ENCODE data around the gene KCTD21. TPM values are rescaled to one million over a fixed set of nuclear protein-coding genes. Genes with fewer than 3 reads are reported as not detected.

KCTD21 gene
- total and polyA plus RNA-seq, 2 of the 4 experiments (the other 2 are of a cell fraction): 12.2 to 12.5 TPM

DNA sequence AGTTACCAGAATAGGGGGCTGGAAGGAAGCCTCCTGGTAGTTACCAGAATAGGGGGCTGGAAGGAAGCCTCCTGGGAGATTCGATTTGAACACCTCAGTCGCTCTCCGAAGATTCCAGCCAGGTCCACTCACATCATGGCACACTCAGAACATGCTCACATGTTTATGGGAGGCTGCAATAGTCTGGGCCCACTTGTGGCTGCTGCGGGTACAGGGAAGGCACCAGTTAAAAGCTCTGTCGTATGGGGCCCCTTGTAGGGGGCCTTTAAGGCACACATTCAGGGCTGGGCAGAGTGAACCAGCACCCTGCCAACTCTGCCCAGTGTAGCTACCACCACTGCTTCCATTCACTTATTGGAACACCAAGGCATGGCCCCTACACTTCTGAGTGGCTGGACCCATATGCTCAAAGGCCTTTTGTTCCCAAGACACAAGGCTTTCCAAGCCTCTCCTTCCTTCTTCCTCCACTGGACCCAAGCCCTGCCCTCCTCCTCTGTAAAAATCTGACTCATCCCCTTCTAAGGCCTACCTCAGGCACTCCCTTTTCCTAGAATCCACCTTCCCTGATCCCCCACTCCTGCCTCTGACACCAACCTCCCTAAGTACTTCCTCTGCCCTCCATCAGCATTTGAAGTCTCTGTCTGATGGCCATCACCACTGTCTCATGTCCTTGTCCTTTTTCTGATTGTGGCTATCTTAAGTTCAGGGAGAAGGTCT lies 28.3 kb upstream of the KCTD21 start:
- peaks cover 17% of the 10 kb centered on the region for H4K20me1 ChIP-seq (ENCODE audit: insufficient read depth, low read length)
- no CpG with 5 or more reads among the region's 5 CpGs for WGBS, 2 experiments (ENCODE audit: extremely low coverage in 2 of 2, insufficient read length in 1 of 2)
- BruUV-seq (replicated peaks): no TSS peak
- H3K18ac ChIP-seq (ENCODE audit: low read depth, low read length): no peak overlapping the region
- peaks cover 5 to 28% of the 10 kb centered on the region in 2 experiments; a peak in 2 of 4 replicates for H3K79me1 ChIP-seq (ENCODE audit: low read depth in 1 of 2, low read length in 2 of 2)
- no peak overlapping the region for H3K4me3 ChIP-seq (ENCODE audit: insufficient read depth, low read depth, low read length)
- H2BK20ac ChIP-seq (ENCODE audit: low read depth, low read length): no peak overlapping the region
- in situ Hi-C loops (cut with MboI; ENCODE audit: low sequenced_read_pairs) (no loop called here), dilution Hi-C loops (cut with HindIII; ENCODE audit: low sequenced_read_pairs, unreplicated experiment) (no loop called here), intact Hi-C loops (cut with micrococcal nuclease) (no loop called here)
- H2BK15ac ChIP-seq (ENCODE audit: low read depth, low read length): no peak overlapping the region
- no peak overlapping the region for H4K8ac ChIP-seq (ENCODE audit: low read depth in 2 of 2, low read length in 2 of 2)
- no peak overlapping the region for H2BK5ac ChIP-seq (ENCODE audit: low read depth, low read length, poor library complexity, severe bottlenecking)
- H2AK9ac ChIP-seq (replicated peaks; ENCODE audit: low read depth, low read length, poor library complexity): peak overlapping the region; percentile 10
- peaks cover 23% of the 10 kb centered on the region for H3K9me1 ChIP-seq (ENCODE audit: insufficient read depth, low read length)
- ChIA-PET CTCF (interaction anchor here (0.8 kb wide), 1 partner anchor 348 kb away, joined by 4 read pairs; no protein-coding TSS in a partner anchor), POLR2A (ENCODE audit: unreplicated experiment) (no interaction called here)
- H4K5ac ChIP-seq (ENCODE audit: low read depth, low read length): no peak overlapping the region
- no peak overlapping the region for H2AK5ac ChIP-seq (ENCODE audit: low read depth, low read length)
- no peak overlapping the region for H3K27ac ChIP-seq (ENCODE audit: insufficient read depth, low read length)
- H3K27me3 ChIP-seq (ENCODE audit: control insufficient read depth, insufficient read depth, low read length): no peaks in the 10 kb centered on the region
- H3K9me3 ChIP-seq (ENCODE audit: control insufficient read depth, insufficient read depth, low read length): no peaks in the 10 kb centered on the region
- TF ChIP-seq FOS (IDR thresholded peaks at IDR 0.05; ENCODE audit: low read depth, low read length): no peak
- no peak for TF ChIP-seq RAD21 (IDR thresholded peaks at IDR 0.05; ENCODE audit: low read length)
- no peak for TF ChIP-seq CEBPB (IDR thresholded peaks at IDR 0.05; ENCODE audit: low read depth, low read length)
- no peak for TF ChIP-seq RCOR1 (IDR thresholded peaks at IDR 0.05; ENCODE audit: insufficient replicate concordance, low read length)
- no peak for TF ChIP-seq MXI1 (IDR thresholded peaks at IDR 0.05; ENCODE audit: borderline replicate concordance, low read depth, low read length)
- TF ChIP-seq, protein P1, sequence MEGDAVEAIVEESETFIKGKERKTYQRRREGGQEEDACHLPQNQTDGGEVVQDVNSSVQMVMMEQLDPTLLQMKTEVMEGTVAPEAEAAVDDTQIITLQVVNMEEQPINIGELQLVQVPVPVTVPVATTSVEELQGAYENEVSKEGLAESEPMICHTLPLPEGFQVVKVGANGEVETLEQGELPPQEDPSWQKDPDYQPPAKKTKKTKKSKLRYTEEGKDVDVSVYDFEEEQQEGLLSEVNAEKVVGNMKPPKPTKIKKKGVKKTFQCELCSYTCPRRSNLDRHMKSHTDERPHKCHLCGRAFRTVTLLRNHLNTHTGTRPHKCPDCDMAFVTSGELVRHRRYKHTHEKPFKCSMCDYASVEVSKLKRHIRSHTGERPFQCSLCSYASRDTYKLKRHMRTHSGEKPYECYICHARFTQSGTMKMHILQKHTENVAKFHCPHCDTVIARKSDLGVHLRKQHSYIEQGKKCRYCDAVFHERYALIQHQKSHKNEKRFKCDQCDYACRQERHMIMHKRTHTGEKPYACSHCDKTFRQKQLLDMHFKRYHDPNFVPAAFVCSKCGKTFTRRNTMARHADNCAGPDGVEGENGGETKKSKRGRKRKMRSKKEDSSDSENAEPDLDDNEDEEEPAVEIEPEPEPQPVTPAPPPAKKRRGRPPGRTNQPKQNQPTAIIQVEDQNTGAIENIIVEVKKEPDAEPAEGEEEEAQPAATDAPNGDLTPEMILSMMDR (conservative IDR thresholded peaks at IDR 0.05; ENCODE audit: low read depth, low read length): no peak
- no peak for TF ChIP-seq NFE2L2 (IDR thresholded peaks at IDR 0.05; ENCODE audit: low read depth, low read length)
- TF ChIP-seq SMC3 (IDR thresholded peaks at IDR 0.05; ENCODE audit: low read depth, low read length): no peak
- no peak for TF ChIP-seq BHLHE40 (IDR thresholded peaks at IDR 0.05; ENCODE audit: low read depth, low read length)
- no peak for TF ChIP-seq MAFK (IDR thresholded peaks at IDR 0.05; ENCODE audit: low read depth, low read length)
- no peak for TF ChIP-seq ELK1 (IDR thresholded peaks at IDR 0.05; ENCODE audit: borderline replicate concordance, low read depth, low read length)
- no peak for TF ChIP-seq MAZ (IDR thresholded peaks at IDR 0.05; ENCODE audit: borderline replicate concordance, low read depth, low read length)
- TF ChIP-seq CHD1 (IDR thresholded peaks at IDR 0.05; ENCODE audit: low read depth, low read length): no peak
- H3K14ac ChIP-seq (replicated peaks; ENCODE audit: low read depth, low read length): no peak overlapping the region
- no peak for ATAC-seq (ENCODE audit: low read depth)
- H3K4ac ChIP-seq (ENCODE audit: low read depth, low read length): no peak overlapping the region
- no peak for DNase-seq
- H3K9ac ChIP-seq (ENCODE audit: low read depth, low read length): no peak overlapping the region
- H2AFZ ChIP-seq (replicated peaks; ENCODE audit: low read length, poor library complexity): no peak overlapping the region
- H3K56ac ChIP-seq (ENCODE audit: extremely low read depth, insufficient read depth, low read length): no peak overlapping the region
- H3K4me1 ChIP-seq (ENCODE audit: control insufficient read depth, insufficient read depth, low read length): peaks cover 3% of the 10 kb centered on the region
- H3K23ac ChIP-seq (ENCODE audit: low read depth, low read length): no peak overlapping the region
- H2BK120ac ChIP-seq (ENCODE audit: low read depth, low read length): no peak overlapping the region
- no peak overlapping the region for H3K4me2 ChIP-seq (ENCODE audit: low read depth, low read length)
- peaks cover 65% of the 10 kb centered on the region for H3K36me3 ChIP-seq (ENCODE audit: control insufficient read depth, insufficient read depth, low read length)
- H4K91ac ChIP-seq (ENCODE audit: insufficient read depth, low read depth, low read length): no peak overlapping the region
